ENCODE measurements around the gene OR6S1.
A peak's percentile ranks its signal among the peaks of the same experiment; 100 is the strongest.
"Not testable (repeated sequence)": the region's sequence is repeated elsewhere in the genome, so short reads cannot be mapped to it uniquely, and the experiment has no call there.

The OR6S1 gene

DNA sequence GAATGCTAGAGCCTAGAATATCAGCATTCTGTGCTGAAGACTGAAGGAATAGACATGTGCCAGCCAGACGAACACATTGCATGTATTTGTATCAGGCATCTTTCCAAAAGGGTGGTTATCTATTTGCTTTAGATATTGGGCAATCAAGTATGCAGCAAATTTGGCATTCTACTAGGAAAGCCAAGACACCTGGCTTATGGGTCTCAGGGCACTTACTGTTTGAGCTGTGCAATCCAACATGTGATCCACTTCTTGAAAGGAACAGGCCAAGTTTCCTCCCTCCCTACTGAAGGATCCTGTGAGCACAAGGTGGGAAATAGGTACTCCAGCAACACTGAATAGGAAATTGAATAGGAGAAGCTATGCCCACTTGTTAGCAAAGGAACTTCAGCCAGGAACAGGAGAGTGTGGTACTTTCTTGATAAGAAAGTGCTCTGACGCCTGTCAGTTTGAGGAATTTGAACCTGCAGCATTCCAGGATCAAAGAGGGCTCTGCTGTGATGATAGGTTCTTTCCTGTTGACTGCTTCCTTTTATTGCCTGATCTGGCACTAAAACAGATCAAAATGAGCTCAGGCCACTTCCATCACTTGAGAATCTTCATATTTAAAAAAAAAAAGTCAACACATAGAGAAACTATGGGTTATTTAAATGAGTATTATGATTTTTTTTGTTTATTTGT lies 20.6 kb downstream of the OR6S1 start:
- Histone ChIP-seq H3K27ac (ENCODE audit: low read length) (no peak overlapping the region), H3K36me3 (replicated peaks; ENCODE audit: insufficient read depth, low read length) (no peaks in the 10 kb centered on the region)

DNA sequence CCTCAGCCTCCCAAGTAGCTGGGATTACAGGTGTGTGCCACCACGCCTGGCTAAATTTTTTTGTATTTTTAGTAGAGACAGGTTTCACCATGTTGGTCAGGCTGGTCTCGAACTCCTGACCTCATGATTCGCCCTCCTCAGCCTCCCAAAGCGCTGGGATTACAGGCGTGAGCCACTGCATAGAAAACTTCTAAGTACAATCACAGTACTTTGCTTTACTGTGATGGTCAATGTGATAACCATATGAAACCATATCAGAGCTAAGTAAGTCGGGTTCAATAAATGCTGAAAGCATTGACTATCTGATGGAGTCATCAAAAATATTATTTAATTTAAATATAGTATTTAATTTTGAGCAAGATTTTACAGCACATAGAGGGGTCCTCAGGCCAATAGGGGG lies 21.8 kb downstream of the OR6S1 start:
- H2AFZ ChIP-seq (ENCODE audit: low read length); H3K4me3 ChIP-seq (ENCODE audit: low read length); H3K36me3 ChIP-seq (replicated peaks; ENCODE audit: insufficient read depth, low read length); H3K4me1 ChIP-seq (ENCODE audit: low read length); H3K79me2 ChIP-seq (ENCODE audit: low read length); H3K4me2 ChIP-seq (ENCODE audit: low read depth, low read length); H4K20me1 ChIP-seq (ENCODE audit: insufficient read depth, low read length); H3K27me3 ChIP-seq (replicated peaks; ENCODE audit: insufficient read depth, low read length); DNase-seq; H3K9ac ChIP-seq (ENCODE audit: low read length); H3F3A ChIP-seq (ENCODE audit: insufficient read depth, low read length); H3K27ac ChIP-seq (ENCODE audit: low read length); H3K9me3 ChIP-seq (replicated peaks; ENCODE audit: insufficient read depth, low read length); H3K9me2 ChIP-seq (replicated peaks; ENCODE audit: insufficient read depth, low read length): not testable (repeated sequence)

More for the DNA sequence above, 20.6 kb downstream of the OR6S1 start:
- Histone ChIP-seq H3K4me2 (ENCODE audit: low read depth, low read length) (no peak overlapping the region), H3K27me3 (replicated peaks; ENCODE audit: insufficient read depth, low read length) (no peaks in the 10 kb centered on the region; the same call in 1 of the 2 replicates), H2AFZ (ENCODE audit: low read length) (no peak overlapping the region), H3K9me3 (replicated peaks; ENCODE audit: insufficient read depth, low read length) (no peaks in the 10 kb centered on the region), H4K20me1 (ENCODE audit: insufficient read depth, low read length) (no peaks in the 10 kb centered on the region), H3F3A (ENCODE audit: insufficient read depth, low read length) (no peaks in the 10 kb centered on the region), H3K4me3 (ENCODE audit: low read length) (no peak overlapping the region), H3K9ac (ENCODE audit: low read length) (no peak overlapping the region), H3K4me1 (ENCODE audit: low read length) (no peaks in the 10 kb centered on the region), H3K79me2 (ENCODE audit: low read length) (no peaks in the 10 kb centered on the region), H3K9me2 (replicated peaks; ENCODE audit: insufficient read depth, low read length) (no peaks in the 10 kb centered on the region)
- DNase-seq, result no peak
- TF ChIP-seq EZH2phosphoT487 (IDR thresholded peaks at IDR 0.05; ENCODE audit: low read length) (no peak), EZH2 (optimal IDR thresholded peaks at IDR 0.05; ENCODE audit: low read depth, low read length) (no peak)
- TF ChIP-seq, protein P1, sequence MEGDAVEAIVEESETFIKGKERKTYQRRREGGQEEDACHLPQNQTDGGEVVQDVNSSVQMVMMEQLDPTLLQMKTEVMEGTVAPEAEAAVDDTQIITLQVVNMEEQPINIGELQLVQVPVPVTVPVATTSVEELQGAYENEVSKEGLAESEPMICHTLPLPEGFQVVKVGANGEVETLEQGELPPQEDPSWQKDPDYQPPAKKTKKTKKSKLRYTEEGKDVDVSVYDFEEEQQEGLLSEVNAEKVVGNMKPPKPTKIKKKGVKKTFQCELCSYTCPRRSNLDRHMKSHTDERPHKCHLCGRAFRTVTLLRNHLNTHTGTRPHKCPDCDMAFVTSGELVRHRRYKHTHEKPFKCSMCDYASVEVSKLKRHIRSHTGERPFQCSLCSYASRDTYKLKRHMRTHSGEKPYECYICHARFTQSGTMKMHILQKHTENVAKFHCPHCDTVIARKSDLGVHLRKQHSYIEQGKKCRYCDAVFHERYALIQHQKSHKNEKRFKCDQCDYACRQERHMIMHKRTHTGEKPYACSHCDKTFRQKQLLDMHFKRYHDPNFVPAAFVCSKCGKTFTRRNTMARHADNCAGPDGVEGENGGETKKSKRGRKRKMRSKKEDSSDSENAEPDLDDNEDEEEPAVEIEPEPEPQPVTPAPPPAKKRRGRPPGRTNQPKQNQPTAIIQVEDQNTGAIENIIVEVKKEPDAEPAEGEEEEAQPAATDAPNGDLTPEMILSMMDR (IDR thresholded peaks at IDR 0.05; ENCODE audit: low read length), result no peak

DNA sequence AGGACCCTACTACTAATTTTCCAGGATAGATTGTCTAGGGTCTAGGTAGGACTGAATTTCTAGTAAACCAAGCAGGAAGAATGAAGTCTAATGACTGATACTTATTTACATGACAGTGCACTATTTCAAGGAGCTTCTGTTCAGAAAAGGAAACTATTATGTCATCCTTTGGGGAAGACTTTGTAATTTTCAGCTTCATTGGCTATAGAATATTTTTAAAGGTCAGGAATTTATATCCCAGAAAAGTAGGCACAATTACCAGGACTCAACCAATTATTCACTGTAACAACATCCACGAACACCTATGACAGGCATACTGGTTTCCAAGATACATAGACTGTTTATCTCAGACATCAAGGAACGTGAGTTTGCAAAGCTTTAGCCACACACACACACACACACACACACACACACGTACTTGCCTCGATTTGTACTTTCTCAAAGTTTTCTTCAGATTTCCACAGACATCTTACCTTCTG lies 23.2 kb downstream of the OR6S1 start:
- Histone ChIP-seq H3K79me2 (ENCODE audit: low read length) (no peaks in the 10 kb centered on the region), H3K27ac (ENCODE audit: low read length) (peak overlapping the region; percentile 6; the same call in 1 of the 2 replicates), H3K9me3 (replicated peaks; ENCODE audit: insufficient read depth, low read length) (no peaks in the 10 kb centered on the region), H3K9ac (ENCODE audit: low read length) (no peak overlapping the region), H3K4me3 (ENCODE audit: low read length) (no peak overlapping the region), H3K36me3 (replicated peaks; ENCODE audit: insufficient read depth, low read length) (no peaks in the 10 kb centered on the region), H4K20me1 (ENCODE audit: insufficient read depth, low read length) (no peaks in the 10 kb centered on the region), H3K4me1 (ENCODE audit: low read length) (no peaks in the 10 kb centered on the region; the same call in 1 of the 2 replicates), H3K27me3 (replicated peaks; ENCODE audit: insufficient read depth, low read length) (no peaks in the 10 kb centered on the region), H3K4me2 (ENCODE audit: low read depth, low read length) (peak overlapping the region; percentile 5; the same call in 1 of the 2 replicates), H3K9me2 (replicated peaks; ENCODE audit: insufficient read depth, low read length) (no peaks in the 10 kb centered on the region), H3F3A (ENCODE audit: insufficient read depth, low read length) (0 out of 2 replicates have a peak, but pooled peaks cover 6% of the 10 kb centered on the region), H2AFZ (ENCODE audit: low read length) (no peak overlapping the region)
- DNase-seq, result no peak
- no peak for TF ChIP-seq EZH2 (optimal IDR thresholded peaks at IDR 0.05; ENCODE audit: low read depth, low read length)
- TF ChIP-seq EZH2phosphoT487 (IDR thresholded peaks at IDR 0.05; ENCODE audit: low read length), result no peak
- TF ChIP-seq, protein P1 (IDR thresholded peaks at IDR 0.05; ENCODE audit: low read length), result no peak

Measured in MM.1S (cell line).